MV-4-11 (cell line): Measurements from ENCODE around the gene TUB.

Experiments
- DNase-seq: peaks from one replicate; lab custom pipeline; 2025; lab: John Stamatoyannopoulos, UW

Gene TUB

DNA sequence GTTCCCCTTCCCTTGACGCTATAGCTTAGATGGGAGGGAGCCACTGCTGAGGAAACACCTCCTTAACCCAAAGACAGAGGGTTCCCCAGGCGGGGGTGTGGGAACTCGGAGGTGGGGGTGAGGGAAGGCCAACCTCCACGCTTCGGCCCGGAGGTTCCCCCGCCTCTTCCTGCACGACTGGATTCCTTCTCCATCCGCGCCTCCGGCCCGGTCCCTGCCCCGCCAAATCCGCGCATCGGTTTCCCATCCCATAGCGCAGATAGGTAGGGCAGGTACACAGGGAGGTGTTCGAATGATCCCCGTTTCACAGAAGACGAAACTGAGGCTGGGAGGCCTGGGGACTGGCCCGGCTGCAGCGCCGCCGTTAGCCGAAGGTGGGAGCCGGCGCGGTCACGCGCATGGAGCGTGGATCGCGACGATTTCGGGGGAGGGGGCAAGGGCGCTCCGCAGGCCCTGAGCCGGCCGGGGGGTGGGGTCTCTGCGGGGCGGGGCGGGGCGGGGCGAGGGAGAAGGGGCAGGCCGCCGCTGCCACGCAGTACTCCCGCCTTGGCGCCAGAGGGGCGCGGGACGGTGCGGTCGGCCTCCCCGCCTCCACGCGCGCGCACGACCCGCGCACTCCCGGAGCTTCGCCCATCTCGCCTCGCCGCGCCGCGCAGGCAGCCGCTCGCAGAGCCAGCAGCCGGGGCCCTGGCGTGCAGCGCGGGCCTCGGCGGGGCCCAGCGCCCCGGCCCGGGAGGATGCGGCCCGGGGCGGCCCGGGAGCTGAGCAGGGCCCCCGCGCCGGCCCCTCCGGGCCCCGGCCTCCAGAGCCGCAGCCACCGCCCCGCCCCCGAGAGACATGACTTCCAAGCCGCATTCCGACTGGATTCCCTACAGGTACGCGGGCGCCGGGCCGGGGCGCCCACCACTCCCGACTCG is at the start of gene TUB:
TUB (plus strand) TSS at position 538 of the 917 bp plus-strand sequence; CDS start at position 838, 300 bp downstream.
- DNase-seq, result no peak

DNA sequence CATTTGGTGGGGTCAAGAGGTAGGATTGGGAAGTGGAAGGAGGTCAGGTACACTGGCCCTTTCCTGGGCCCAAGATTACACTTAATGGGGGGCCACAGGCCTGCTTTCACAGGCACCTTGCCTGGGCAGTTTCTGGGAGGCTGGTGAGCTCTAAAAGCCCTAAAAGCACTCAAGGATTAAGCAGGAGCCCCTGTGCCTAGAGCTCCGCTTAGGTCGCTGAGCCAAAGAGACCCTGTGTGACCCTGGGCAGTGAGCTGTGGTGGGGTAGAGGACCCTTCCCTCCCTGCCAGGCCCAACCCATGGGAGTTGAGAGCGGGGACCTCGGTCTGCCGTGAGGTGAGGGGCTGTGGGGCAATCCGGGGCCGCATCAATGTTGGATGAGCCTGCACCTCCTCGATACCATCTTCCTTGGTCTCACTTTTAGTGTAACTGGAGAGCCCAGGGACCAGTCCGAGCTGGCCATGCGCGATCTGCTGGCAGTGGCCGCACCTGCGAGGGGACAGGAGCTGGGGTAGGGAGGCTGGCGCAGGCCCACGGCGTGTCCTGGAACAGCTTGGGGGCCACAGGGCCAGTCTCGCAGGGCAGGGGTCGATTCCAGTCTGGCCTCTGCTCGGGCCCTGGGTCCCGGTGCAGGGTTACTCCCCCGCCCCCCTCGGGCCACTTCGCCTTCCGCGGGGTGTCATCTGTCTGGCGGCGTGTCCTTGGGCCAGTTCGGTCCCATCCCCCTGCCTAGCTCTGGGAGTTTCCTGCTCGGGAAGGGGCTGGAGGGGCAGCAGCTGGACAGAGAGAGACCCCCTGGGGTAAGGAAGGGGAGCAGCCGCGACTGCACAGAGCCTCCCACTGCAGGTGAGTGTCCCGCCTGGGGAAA is 49.5 kb upstream of the TUB start:
- DNase-seq, result no peak

- no peak for DNase-seq
Observed at GRCh38 chr11:8032122-8032521, 48.9 kb upstream of the TUB start.

GRCh38 chr11:8032576-8033304 is 48.3 kb upstream of the TUB start:
- peak; percentile 22 for DNase-seq

- peak; percentile 75 for DNase-seq
Observed at GRCh38 chr11:8033305-8034105, 47.5 kb upstream of the TUB start.

GRCh38 chr11:8034106-8034585 is 46.9 kb upstream of the TUB start:
- no peak for DNase-seq

GRCh38 chr11:8034604-8035190 is 46.3 kb upstream of the TUB start:
- no peak for DNase-seq

DNA sequence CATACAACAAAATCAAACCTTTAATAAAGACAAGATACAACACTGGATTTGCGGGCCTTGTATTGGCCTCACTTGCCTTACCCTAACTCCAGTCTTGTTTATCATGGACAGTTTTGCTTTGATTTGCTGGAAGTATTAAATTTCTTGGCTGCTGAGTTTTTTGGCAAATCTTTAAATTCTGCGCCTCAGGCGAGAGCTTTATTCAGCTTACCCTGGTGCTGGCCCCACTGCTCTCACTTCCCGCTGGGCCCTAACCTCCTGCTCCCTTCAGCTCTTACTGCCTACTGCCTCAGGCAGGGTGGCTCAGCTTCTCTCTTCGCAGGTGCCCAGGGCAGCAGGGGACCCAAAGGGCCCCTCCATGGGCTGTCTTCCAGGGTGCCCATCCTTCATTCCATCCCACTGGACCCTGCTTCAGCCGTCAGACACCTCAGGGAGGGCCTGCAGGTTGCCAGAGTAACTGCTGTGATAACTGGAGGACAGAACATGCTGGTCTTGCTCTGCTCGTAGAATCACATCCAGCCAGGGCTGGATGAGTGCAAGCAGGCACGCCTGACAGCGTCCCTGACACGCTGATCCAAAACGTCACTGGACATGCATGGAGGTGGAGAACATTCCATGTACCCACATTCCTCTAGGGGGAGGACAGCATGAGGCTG is 45.7 kb upstream of the TUB start:
- DNase-seq, result peak; percentile 5

GRCh38 chr11:8036002-8036802 is 44.8 kb upstream of the TUB start:
- peak; percentile 69 for DNase-seq

DNA sequence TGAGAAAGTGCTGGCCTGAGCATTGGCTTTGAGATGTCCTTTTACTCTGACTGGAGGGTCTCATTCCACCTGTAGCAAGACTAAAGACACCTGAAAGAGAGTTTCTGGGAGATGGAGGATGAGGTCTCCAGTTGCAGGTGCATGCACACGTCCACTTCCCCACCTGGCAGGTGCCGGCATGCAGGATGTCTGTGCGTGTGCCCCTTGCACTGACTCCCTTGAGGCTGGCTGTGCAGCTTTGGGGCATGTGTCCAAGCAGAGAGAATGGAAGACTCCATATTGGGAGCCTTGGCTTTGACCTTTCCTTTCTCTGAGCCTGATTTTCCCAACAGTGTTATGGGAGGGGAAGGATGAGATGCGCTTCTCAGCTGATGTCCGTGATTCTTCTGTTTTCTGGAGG is 44.0 kb upstream of the TUB start:
- DNase-seq, result no peak

GRCh38 chr11:8038393-8038792 is 42.6 kb upstream of the TUB start:
- no peak for DNase-seq

DNA sequence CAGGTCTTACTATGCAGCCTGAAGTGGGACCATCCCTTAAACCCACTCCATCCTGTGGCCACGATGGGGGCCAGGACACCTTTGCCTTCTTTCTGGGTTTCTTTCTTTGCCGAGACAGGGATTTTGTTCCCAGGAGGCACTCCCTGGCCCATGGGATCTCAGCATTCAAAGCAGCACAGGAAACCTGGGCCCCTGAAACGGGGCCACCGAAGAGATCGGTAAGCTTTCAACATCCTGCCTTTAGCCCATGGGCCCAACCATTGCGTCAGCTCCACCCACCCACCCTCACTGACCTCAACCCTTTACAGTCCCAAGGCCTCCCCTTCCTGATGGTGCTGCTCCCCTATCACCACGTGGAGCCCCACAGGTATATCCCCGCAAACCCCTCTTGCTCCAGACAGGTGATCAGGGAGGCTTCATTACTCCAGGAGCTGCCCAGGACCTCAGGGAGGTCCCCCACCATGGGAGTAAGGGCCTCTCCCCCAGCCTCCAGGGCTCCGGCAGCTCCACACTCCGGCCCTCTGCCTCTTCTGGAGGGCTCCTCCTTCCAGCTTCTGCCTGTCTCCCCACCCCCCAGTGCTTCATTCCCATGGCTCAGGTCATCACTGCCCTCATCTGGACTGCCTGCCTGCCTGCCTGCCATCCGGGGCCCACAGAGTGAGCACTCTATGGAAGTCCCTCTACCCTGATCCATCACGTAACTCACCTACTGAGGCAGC is 42.0 kb upstream of the TUB start:
- DNase-seq, result no peak

- no peak for DNase-seq
Observed at GRCh38 chr11:8039530-8040260, 41.3 kb upstream of the TUB start.

GRCh38 chr11:8040261-8040920 is 40.6 kb upstream of the TUB start:
- DNase-seq, result no peak

DNA sequence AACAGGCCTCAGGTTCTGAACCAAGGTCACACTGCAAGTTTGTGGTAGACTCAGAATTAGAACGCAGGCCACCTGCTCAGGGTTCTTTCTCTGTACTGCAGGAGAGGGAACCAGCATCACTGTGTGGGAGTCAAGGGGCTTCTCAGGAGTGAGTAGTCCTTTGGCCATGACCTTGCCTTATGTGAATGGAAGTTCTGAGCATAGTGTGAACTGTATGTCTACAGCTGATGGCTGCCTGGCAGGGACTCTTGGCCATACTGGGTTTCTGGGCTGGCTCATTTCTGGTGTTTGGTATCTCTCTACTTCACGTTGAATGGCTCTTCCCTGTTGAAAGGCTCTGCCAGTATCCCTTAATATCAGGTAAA is 40.1 kb upstream of the TUB start:
- DNase-seq, result no peak

DNA sequence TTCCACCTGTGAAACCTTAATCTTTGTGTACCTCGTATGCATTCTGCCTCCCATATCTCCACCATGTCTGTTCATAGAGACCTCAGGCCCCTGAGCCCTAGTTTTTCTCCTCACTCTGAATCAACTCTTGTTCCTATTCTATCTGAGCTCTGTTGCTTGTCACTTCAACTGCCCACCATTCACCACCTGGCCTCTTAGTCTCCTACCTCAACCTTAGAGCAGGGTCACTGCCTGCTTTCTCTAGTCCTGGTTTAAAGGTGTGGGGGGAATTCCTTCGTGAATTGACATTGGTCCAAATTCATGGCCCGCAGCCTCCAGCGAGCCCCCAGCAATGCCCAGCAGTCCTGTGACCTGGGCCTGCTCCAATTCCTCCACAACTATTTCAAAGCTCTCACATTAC is 39.4 kb upstream of the TUB start:
- no peak for DNase-seq

DNA sequence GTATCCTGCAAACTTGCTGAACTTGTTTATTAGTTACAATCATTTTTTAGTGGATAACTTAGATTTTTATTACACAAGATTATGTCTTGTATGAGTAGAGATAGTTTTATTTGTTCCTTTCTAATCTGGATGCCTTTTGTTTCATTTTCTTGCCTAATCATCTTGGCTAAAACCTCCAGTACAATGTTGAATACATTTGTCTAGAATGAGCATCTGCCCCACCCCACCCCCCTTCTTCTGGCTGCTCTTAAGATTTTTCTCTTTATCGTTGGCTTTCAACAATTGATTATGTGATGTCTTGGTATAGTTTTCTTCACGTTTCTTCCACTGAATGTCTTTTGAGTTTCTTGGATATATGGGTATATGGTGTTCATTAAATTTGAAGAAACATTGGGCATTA is 37.3 kb upstream of the TUB start:
- DNase-seq, result no peak

DNA sequence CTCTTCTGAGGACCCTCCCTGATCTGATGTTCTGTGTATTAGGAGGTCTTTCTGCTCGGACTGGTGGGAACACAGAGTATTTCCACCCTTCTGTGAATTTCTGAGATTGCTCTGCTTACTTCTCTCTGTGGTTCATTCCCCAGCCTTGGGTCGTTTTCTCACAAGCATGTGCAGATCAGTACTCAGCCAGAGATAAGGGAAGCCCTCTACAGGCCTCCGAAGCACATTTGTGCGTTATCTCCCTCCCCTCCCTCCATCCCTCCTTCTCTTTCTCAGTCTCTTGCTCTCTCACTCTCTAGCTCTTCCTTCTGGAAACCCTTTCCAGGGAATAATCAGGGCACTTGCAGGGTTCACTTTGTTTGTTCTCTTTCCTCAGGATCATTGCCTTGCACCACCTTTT is 35.2 kb upstream of the TUB start:
- no peak for DNase-seq
